HG02759 (cell line): ENCODE results near the gene TRIM3.
"Not testable (repeated sequence)": the region's sequence is repeated elsewhere in the genome, so short reads cannot be mapped to it uniquely, and the experiment has no call there.

Experiments used
- ATAC-seq: cut with Tn5 transposase; IDR thresholded peaks from one replicate; pipeline ENCODE4 v1.9.1; 2021; ENCODE audit warnings: mild to moderate bottlenecking, moderate library complexity; ENCODE audit not compliant: unreplicated experiment

The TRIM3 gene

DNA sequence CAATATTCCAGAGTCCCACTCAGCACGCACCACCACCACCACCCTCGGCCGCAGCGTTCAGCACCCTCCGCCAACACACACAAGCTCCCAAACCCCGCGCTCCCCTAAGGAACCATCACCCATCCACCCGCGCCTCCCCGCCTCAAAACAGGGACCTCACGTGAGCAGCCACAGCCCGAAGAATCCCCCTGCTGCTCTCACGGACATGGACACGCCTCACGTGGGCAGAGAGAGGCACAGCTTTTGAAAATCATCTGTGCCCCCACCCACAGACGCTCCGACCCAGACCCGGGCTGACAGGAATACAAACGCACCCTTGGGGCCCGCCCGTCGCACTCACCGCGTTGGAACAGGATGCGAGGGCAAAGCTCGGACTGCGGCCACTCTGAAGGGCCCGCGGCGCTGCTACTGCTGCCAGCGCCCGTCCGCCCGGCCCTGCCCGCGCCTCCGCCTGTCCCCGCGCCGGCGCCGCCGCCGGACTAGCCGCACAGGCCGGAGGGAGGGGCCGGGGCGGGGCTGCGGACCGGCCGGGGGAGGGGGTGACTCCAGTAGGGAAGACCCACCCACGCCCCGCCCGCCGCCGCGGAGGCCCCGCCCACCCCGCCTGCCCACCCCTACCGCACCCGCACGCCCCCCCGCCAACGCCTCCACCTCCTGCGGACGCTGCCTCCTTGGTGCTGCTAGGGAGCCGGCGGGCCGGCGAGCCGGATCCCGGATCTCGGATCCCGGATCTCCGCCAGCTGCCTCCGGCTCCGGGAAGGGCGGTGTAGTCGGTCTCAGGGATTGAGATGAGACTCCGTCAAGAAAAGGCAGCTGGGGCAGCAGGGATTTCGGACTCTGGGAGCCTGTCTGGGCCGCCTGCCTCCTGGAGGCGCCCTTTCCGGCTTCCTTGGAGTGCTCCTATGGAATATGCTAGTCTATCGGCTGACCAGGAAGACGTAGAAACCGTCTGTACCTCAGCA is at the start of gene TRIM3:
TRIM3 (minus strand) TSS at position 491 of the 962 bp plus-strand sequence. CDS start 8,246 bp downstream, outside the sequence.
- peak; percentile 79 for ATAC-seq

DNA sequence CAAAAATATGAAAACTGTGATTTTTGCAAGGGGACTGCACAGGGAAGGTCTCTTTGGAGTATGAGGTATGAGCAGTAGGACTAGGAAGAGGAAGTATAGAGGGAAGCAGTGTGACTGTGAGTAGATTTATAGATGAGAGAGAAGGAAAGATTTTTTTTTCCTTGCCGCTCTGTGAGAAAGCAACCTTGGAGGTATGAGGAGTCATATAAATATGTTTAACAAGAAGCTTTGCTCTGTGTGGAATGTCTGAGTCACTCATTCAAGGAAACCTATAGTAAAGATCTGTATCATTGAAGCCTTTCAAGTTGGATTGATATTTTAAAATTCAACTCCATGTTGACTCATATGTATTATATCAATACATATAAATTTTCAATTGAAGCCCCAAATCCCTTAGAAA is 49.5 kb upstream of the TRIM3 start:
- no peak for ATAC-seq

DNA sequence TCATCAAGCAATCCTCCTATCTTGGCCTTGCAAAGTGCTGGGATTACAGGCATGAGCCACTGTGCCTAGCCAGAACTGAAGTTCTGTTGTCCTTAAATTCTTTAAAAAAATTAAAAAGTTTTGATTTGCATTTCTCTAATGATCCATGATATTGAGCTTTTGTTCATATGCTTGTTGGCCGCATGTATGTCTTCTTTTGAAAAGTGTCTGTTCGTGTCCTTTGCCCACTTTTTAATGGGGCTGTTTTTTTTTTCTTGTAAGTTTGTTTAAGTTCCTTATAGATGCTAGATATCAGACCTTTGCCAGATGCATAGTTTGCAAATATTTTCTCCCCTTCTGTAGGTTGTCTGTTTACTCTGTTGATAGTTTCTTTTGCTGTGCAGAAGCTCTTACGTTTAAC is 48.2 kb upstream of the TRIM3 start:
- ATAC-seq: not testable (repeated sequence)

DNA sequence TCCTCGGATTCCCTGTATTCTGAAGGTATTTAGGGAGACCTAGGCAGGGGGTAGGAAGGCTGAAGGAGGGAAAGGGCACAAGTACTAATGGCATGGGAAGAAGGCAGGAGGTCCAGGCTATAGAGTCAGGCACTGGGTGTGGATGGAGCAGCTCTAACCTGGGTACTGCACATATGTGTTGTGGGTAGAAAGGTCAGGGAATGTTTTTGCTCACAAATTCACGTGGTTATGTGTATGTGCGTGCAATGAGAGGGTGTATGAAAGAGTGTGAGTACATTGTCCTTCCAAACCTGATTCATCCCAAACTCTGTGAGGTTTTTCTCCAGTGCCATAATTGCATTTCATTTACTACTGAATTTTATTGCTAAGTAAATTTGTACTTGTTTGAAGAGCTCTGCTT is 46.5 kb upstream of the TRIM3 start:
- no peak for ATAC-seq

DNA sequence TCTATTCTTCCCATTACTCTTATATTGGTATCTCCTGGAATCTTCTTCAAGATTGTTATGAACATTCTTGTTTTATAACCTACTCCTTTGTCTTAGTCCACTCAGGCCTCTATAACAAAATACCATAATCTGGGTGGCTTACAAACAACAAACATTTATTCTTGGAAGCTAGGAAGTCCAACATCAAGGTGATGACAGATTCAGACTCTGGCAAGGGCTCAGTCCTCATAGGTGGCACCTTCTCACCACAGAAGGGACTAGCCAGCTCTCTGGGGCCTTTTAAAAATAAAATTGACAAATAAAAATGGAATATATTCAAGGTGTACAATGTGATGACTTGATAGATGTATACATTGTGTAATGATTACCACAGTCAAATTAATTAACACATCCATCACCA is 43.1 kb upstream of the TRIM3 start:
- no peak for ATAC-seq

- peak; percentile 44 for ATAC-seq
These were observed 32.0 kb upstream of the TRIM3 start for GRCh38 chr11:6505577-6506240.

DNA sequence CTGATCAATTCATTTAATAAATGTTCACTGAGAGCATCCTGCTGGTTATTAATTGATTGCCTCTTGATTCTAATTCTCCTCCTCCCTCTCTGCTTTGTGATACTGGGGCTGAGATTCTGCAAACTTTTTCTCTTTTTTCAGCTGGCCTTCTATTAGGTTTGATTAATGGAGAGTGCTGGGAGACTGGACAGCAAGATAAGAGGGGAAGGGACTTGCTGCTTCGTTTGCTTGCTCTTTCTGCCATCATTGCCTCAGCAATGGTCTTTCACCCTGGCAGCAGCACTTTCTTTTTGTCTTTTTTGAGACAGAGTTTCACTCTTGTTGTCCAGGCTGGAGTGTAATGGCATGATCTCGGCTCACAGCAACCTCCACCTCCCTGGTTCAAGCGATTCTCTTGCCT is 30.4 kb upstream of the TRIM3 start:
- no peak for ATAC-seq

- ATAC-seq: no peak
These were observed 28.6 kb upstream of the TRIM3 start for GRCh38 chr11:6502382-6502781.

DNA sequence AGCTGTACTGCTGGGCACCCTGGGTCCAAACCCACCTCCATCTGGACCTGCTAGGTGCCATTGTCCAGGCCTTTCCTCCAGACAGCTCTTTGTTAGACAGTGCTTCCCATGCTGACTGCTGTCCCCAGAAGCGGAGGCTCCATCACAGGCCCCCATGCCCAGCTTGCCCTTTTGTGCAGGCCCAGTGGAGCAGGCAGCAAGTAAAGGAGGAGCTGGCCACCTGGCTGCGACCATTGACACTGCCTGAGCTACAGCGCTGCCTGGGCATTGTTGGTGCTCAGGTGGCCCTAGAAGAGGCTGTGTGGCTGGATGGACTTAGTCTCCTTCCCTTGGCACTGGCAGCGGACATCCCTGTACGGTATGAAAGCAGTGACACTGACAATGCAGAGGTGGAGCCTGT is 24.8 kb upstream of the TRIM3 start:
- no peak for ATAC-seq

GRCh38 chr11:6498121-6498520 is 24.4 kb upstream of the TRIM3 start:
- no peak for ATAC-seq

DNA sequence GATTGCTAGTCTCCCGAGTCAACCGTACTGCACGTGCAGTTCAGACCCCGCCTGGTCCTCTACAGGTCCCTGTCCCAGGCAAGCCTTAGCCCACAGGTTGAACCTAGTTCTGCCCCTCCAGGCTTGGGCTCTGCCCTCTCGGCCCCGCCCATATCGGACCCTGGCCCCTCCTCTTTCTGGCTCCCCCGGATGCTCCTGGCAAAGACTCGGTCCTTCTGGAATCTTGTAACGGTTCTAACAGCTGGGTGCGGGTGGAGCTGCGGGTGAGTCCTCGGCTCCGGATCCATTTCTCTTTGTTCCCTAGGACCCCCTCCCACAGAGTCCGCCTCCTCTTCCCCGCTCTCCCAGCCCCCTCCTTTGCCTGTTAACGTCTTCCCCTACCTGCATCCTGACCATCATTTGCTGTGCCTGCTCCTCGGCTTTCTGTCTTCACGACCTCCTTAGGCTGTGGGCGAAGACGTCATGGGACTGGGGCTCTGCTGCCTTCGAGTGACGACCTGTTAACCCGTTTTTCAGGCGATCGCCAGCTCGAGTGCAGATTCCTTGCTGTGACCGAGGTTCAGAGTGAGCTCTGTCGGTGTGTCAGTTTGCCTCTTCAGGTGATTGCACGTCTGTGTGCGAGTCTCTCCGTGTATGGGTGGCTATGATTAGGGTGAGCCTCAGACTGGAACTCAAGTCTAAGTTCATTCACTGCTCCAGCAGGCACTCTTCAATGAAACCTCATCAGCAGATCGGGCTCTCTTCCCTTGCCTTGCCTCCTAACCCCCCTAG is 23.5 kb upstream of the TRIM3 start, which contains the start of gene DNHD1:
DNHD1 (plus strand) TSS at position 212 of the 771 bp plus-strand sequence. CDS start 936 bp downstream, outside the sequence.
- ATAC-seq: no peak

- ATAC-seq: no peak
These were observed 15.6 kb upstream of the TRIM3 start for GRCh38 chr11:6489306-6489705.

- ATAC-seq: no peak
These were observed 15.1 kb upstream of the TRIM3 start for GRCh38 chr11:6488821-6489220.

GRCh38 chr11:6488342-6488741 is 14.6 kb upstream of the TRIM3 start:
- ATAC-seq: no peak

DNA sequence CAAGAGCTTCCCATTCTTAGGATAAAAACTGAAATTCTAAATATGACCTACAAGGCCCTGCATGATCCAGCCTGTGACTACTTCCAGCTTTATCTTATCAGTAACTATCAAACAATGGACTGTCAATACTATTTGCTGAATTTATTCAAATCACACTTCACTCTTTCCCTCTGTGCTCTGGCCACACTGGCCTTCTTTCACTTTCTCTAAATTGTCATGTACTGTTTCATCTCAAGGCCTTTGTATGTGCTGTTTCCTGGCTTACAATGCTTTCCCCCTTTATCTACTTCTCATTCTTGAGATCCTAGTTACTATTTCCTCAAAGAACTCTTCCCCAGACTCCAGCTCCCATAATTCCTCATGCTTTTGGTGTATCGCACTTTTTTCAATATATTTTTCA is 13.2 kb upstream of the TRIM3 start:
- no peak for ATAC-seq

DNA sequence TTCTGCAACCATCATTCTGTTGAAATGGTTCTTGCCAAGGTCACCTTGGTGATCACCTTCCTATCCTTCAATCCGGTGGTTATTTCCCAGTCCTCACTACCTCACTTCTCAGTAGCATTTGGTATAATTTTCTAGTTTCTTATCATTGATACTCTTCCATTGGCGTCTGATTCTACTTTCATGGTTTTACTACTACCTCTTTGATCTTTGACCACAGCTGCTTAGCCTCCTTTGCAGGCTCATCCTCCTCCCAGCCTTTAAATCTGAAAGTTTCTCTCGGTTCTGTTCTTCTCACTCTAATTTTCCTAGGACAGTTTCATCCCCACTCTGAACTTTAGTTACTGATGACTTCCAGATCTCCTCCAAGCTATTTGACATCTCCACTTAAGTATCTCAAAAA is 12.5 kb upstream of the TRIM3 start:
- no peak for ATAC-seq

DNA sequence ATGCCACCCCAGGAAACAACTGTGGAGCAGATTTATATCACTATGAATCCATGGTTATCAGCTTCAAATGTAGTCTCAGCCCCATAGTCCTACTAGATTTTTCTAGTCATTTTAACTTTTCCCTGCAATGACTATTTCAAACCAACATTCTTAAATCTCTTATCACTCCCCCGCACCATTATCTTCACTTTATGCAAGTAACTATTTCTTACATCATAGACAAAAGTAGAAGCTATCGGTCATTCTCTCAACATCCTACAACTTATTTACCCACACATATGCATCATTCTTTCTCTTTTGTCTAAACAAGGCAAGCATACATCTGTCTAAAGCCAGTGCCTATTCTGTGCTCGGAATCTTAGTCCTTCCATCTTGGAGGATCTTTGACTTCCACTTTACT is 11.9 kb upstream of the TRIM3 start:
- no peak for ATAC-seq

GRCh38 chr11:6483015-6483414 is 9.3 kb upstream of the TRIM3 start:
- no peak for ATAC-seq

DNA sequence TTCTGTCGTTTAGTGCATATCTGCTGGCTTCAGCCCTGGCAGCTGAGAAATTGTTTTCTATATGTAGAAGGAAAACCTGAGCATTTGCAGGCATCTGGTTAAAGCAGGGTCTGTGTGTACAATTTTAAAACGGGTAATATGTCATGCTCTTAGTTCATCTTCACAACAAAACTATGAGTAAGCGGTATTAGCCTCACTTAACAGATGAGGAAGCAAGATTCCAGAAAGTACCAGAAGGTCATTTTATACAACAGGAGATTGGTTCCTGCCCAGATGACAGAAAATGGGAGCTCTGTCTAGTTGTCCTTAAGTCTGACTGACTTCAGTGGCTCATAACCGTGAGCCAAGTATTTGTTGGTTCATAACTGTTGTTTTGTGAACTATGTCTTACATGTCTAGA is 8.7 kb upstream of the TRIM3 start:
- ATAC-seq: no peak

DNA sequence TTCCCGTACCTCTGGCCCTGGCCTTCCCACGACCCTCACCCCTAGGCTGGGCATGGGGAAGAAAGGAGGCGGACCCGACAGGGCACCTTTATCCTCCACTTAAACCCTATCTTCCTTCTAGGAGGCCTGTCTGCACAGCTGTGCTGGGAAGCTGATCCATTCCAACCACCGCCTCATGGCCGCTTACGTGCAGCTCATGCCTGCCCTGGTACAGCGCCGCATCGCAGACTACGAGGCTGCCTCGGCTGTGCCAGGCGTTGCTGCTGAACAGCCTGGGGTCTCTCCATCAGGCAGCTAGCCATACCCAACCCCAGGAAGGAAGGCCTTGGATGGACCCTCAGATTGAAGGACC is 8.2 kb upstream of the TRIM3 start:
- no peak for ATAC-seq
